Measurements from ENCODE around the gene SHISAL2B.

- no peak for TF ChIP-seq CTCF (IDR thresholded peaks at IDR 0.05)
- no peak for TF ChIP-seq EP300 (IDR thresholded peaks at IDR 0.05)
- no peak for TF ChIP-seq POLR2AphosphoS5 (IDR thresholded peaks at IDR 0.05)
Measured at GRCh38 chr5:64693636-64694035, 3.3 kb downstream of the SHISAL2B start.
